GM18873 (cell line): ENCODE results near the gene ZDHHC19.
"Not testable (repeated sequence)": the region's sequence is repeated elsewhere in the genome, so short reads cannot be mapped to it uniquely, and the experiment has no call there.

Experiments used
- ATAC-seq: cut with Tn5 transposase; IDR thresholded peaks from one replicate; pipeline ENCODE4 v1.9.1; 2021; ENCODE audit warnings: mild to moderate bottlenecking, moderate library complexity, moderate number of reproducible peaks; ENCODE audit not compliant: unreplicated experiment, low FRiP score

The ZDHHC19 gene

GRCh38 chr3:196225763-196226364, 14.7 kb upstream of the ZDHHC19 start:
- no peak for ATAC-seq

GRCh38 chr3:196225086-196225485, 13.9 kb upstream of the ZDHHC19 start:
- ATAC-seq: no peak

- no peak for ATAC-seq
Observed at GRCh38 chr3:196222876-196223595, 11.8 kb upstream of the ZDHHC19 start.

- ATAC-seq: no peak
Observed at GRCh38 chr3:196220991-196221390, 9.8 kb upstream of the ZDHHC19 start.

- ATAC-seq: no peak
Observed at GRCh38 chr3:196220587-196220986, 9.4 kb upstream of the ZDHHC19 start.

- no peak for ATAC-seq
Observed at GRCh38 chr3:196219970-196220311, 8.7 kb upstream of the ZDHHC19 start.

- ATAC-seq: no peak
Observed at GRCh38 chr3:196219194-196219969, 8.2 kb upstream of the ZDHHC19 start.

- ATAC-seq: no peak
Observed at GRCh38 chr3:196218155-196218712, 7.0 kb upstream of the ZDHHC19 start.

- no peak for ATAC-seq
Observed at GRCh38 chr3:196217307-196218154, 6.3 kb upstream of the ZDHHC19 start.

- ATAC-seq: no peak
Observed at GRCh38 chr3:196216681-196217211, 5.5 kb upstream of the ZDHHC19 start.

- no peak for ATAC-seq
Observed at GRCh38 chr3:196216089-196216564, 4.9 kb upstream of the ZDHHC19 start, which contains the start of gene SLC51A. SLC51A (plus strand) TSS chr3:196216534; CDS start chr3:196216713, 179 bp downstream.

- no peak for ATAC-seq
Observed at GRCh38 chr3:196215493-196216020, 4.4 kb upstream of the ZDHHC19 start.

- ATAC-seq: no peak
Observed at GRCh38 chr3:196214783-196215441, 3.7 kb upstream of the ZDHHC19 start.

- not testable (repeated sequence) for ATAC-seq
Observed at GRCh38 chr3:196209944-196210672, 1.1 kb downstream of the ZDHHC19 start.

- ATAC-seq: no peak
Observed at GRCh38 chr3:196208942-196209695, 2.1 kb downstream of the ZDHHC19 start.

GRCh38 chr3:196207833-196208607, 3.2 kb downstream of the ZDHHC19 start:
- ATAC-seq: no peak
